ENCODE measurements around the gene LGALS7B. TPM values are rescaled to one million over a fixed set of nuclear protein-coding genes. Genes with fewer than 3 reads are reported as not detected.

The LGALS7B gene
- total and polyA plus RNA-seq, 2 of the 8 experiments (the other 6 are each of a cell fraction or from before 2014, with no cell fraction given), result 3.6 TPM; not detected in 1

- ChIA-PET CTCF (ENCODE audit: partially characterized antibody) (interaction anchor here (1.2 kb wide), 1 partner anchor 110 kb away, joined by 3 read pairs; no protein-coding TSS in a partner anchor), POLR2A (ENCODE audit: partially characterized antibody) (interaction anchor here (0.7 to 14.2 kb wide), 19 partner anchors 9 to 113 kb away, joined by 3 to 376 read pairs (median 5); partner anchors contain the start of genes HNRNPL, NFKBIB and RINL)
- DNase-seq (ENCODE audit: low read depth in 1 of 2, low spot score in 2 of 2) (no peak), FAIRE-seq (no peak)
- H4K8ac ChIP-seq (ENCODE audit: extremely low read depth, insufficient read depth, low read length), result no peak overlapping the region; the same call in 1 of the 2 replicates
- H3K27ac ChIP-seq (ENCODE audit: low read depth, low read length), result no peak overlapping the region
- H3K23me2 ChIP-seq (ENCODE audit: low read depth, low read length), result peaks cover 2% of the 10 kb centered on the region
- H2BK120ac ChIP-seq (replicated peaks; ENCODE audit: low read depth, low read length), result no peak overlapping the region
- peaks cover 0 to 4% of the 10 kb centered on the region in 2 experiments; a peak in 2 of 4 replicates for H3K79me2 ChIP-seq (ENCODE audit: control insufficient read depth in 1 of 2, insufficient read depth in 2 of 2, low read length in 2 of 2)
- 93% methylated on average over 7 of the region's 8 CpGs; no CpG with 5 or more reads in 1 of the 2 experiments for WGBS, 2 experiments (ENCODE audit: extremely low coverage in 1 of 2, insufficient coverage in 1 of 2, insufficient read length in 1 of 2, insufficient replicate concordance in 2 of 2, low coverage in 1 of 2, low lambda C conversion rate in 2 of 2, missing lambda C conversion rate in 1 of 2)
- no peak overlapping the region for H2BK12ac ChIP-seq (ENCODE audit: low read depth, low read length)
- H3K23ac ChIP-seq (ENCODE audit: insufficient read length), result no peak overlapping the region
- no peak overlapping the region for H2BK15ac ChIP-seq (ENCODE audit: low read length)
- no peak overlapping the region for H3K4me3 ChIP-seq (ENCODE audit: extremely low read depth in 1 of 4, insufficient read depth in 2 of 4, low read depth in 3 of 4, low read length in 4 of 4)
- H3K14ac ChIP-seq (ENCODE audit: insufficient read length), result no peak overlapping the region
- H3K9me3 ChIP-seq (ENCODE audit: insufficient read depth in 2 of 2, low read depth in 1 of 2, low read length in 1 of 2), result no peaks in the 10 kb centered on the region
- 0 out of 7 replicates have a peak, but pooled peaks cover 0 to 2% (median 0%) of the 10 kb centered on the region in 4 experiments for H3K4me1 ChIP-seq (replicated peaks in 1 of 4; ENCODE audit: control insufficient read depth in 3 of 4, insufficient read depth in 4 of 4, low read length in 3 of 4)
- no peak overlapping the region for H2BK20ac ChIP-seq (ENCODE audit: low read length)
- TF ChIP-seq SAP30 (IDR thresholded peaks at IDR 0.05; ENCODE audit: insufficient read depth, insufficient replicate concordance, low read length) (no peak), JUN (IDR thresholded peaks at IDR 0.05; ENCODE audit: low read depth, low read length) (no peak), POLR2AphosphoS5 (IDR thresholded peaks at IDR 0.05; ENCODE audit: low read depth, low read length) (no peak), PHF8 (conservative IDR thresholded peaks at IDR 0.05; ENCODE audit: low read depth, low read length) (no peak), CEBPB (IDR thresholded peaks at IDR 0.05; ENCODE audit: low read depth, low read length) (no peak), KDM1A (IDR thresholded peaks at IDR 0.05; ENCODE audit: borderline replicate concordance, low read length) (no peak), SIRT6 (IDR thresholded peaks at IDR 0.05; ENCODE audit: low read length) (no peak)
- peaks cover 16 to 25% of the 10 kb centered on the region in 2 experiments for H4K20me1 ChIP-seq (replicated peaks in 1 of 2; ENCODE audit: control insufficient read depth in 1 of 2, insufficient read depth in 2 of 2, low read length in 2 of 2)
- H3K18ac ChIP-seq (ENCODE audit: extremely low read depth, low read length), result no peak overlapping the region
- no peak overlapping the region for H2AFZ ChIP-seq (ENCODE audit: low read length)
- no peak overlapping the region for H2BK5ac ChIP-seq (ENCODE audit: low read depth, low read length)
- H3K79me1 ChIP-seq (ENCODE audit: low read depth, low read length), result no peaks in the 10 kb centered on the region
- H3K27me3 ChIP-seq (replicated peaks in 1 of 4; ENCODE audit: control insufficient read depth in 3 of 4, extremely low read depth in 1 of 4, insufficient read depth in 3 of 4, low read length in 3 of 4), result no peaks in the 10 kb centered on the region
- no peak overlapping the region for H2AK5ac ChIP-seq (ENCODE audit: low read depth, low read length)
- H4K5ac ChIP-seq (ENCODE audit: insufficient read length, low read depth, low read length), result no peak overlapping the region
- no peak overlapping the region for H3K4me2 ChIP-seq (ENCODE audit: insufficient read depth in 1 of 2, low read depth in 2 of 2, low read length in 2 of 2)
- no peak overlapping the region for H4K91ac ChIP-seq (replicated peaks; ENCODE audit: insufficient read length, low read length)
- peaks cover 51 to 61% (median 55%) of the 10 kb centered on the region in 4 experiments for H3K36me3 ChIP-seq (ENCODE audit: control insufficient read depth in 2 of 4, insufficient read depth in 4 of 4, low read length in 3 of 4)
- no peak overlapping the region for H3K4ac ChIP-seq (replicated peaks; ENCODE audit: insufficient read length, low read depth, low read length)
- H3K9ac ChIP-seq (replicated peaks in 1 of 4; ENCODE audit: extremely low read depth in 1 of 4, low read depth in 3 of 4, low read length in 3 of 4), result no peak overlapping the region
- H3K56ac ChIP-seq (replicated peaks; ENCODE audit: insufficient read length, low read depth, low read length), result no peak overlapping the region
These were observed 47.4 kb downstream of the LGALS7B start for GRCh38 chr19:38836159-38836982.
